HG03045 (cell line): ENCODE results near the gene NCS1.

Source experiments
- ATAC-seq: cut with Tn5 transposase; IDR thresholded peaks from one replicate; pipeline ENCODE4 v1.9.1; 2021; ENCODE audit warnings: mild to moderate bottlenecking, moderate library complexity; ENCODE audit not compliant: unreplicated experiment

The NCS1 gene

DNA sequence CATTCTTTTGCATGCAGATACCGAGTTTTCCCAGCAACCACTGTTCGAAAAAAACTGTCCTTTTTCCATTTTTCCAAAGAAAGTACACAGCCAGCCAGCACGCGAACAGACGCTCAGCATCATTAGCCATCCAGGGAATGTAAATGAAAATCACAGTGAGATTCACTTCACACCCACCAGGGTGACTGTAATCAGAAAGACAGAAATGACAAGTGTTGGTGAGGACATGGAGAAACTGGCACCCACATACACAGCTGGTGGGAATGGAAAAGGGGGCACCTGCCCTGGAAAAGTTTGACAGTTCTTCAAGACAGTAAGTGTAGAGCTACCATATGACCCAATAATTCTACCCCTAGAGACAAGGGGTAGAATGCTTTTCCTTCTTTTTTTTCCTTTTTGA lies 25.0 kb upstream of the NCS1 start:
- no peak for ATAC-seq

- no peak for ATAC-seq
Measured at GRCh38 chr9:130147910-130148309, 24.3 kb upstream of the NCS1 start.

DNA sequence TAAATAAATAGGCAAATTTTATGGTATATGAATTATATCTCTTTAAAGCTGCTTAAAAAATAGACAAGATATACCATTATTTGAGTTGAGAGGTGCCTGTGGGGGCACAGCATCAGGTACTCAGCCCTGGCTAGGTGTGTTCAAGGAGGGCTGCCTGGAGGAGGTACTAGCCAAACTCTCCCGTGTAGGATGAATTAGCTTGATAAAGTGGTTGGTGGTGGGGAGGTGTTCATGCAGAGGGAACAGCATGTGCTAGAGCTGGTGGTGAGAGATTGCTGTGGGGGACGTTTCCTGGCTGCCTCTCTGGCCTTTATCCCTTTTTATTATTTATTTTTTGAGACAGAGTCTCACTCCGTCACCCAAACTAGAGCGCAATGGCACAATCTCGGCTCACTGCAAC lies 23.2 kb upstream of the NCS1 start:
- no peak for ATAC-seq

DNA sequence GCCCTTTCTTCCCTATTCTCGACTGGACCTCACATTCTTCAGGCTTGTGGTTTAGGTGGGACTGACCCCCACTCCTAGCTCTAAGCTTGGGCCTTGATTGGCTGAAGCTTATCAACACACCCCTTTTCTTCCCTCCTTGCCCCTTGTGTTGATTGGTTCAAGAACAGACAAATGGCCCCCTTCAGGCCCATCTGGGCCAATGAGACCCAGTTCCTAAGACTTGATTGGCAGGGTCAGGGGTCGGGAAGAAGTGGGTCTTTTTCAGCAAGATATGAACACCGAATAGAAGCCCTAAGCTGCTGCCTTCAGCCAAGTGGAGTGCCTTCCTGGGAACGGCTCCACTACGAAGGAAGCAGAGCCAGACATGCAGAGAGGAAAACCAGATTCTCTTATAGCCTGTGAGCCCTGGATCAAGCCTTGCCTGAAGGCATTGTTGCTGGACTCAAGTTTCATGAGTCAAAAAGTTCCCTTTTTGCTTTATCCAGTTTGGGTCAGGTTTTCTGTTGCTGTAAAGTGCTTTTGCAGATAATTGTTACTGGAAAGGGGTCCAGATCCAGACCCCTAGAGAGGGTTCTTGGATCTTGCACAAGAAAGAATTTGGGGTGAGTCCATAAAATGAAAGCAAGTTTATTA lies 22.4 kb upstream of the NCS1 start:
- ATAC-seq, result no peak

GRCh38 chr9:130150779-130151382 lies 21.3 kb upstream of the NCS1 start:
- ATAC-seq, result no peak

DNA sequence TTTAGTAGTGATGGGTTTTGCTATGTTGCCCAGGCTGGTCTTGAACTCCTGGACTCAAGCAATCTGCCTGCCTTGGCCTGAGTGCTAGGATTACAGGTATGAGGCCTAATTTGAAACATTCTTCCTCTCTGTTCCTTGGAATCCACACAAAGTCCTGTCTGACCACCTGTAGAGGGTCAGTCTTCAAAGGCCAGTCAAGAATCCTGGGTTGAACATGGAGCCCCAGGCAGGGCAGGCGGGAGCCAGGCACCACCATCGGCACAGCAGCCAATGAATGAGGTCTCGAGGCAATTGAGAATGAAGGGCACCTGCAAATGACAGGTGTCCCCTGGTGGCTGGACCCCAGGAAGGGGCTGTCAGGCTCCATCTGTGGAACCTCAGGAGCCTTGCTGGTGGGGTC lies 17.4 kb upstream of the NCS1 start:
- ATAC-seq, result no peak

GRCh38 chr9:130155647-130156046 lies 16.6 kb upstream of the NCS1 start:
- no peak for ATAC-seq

DNA sequence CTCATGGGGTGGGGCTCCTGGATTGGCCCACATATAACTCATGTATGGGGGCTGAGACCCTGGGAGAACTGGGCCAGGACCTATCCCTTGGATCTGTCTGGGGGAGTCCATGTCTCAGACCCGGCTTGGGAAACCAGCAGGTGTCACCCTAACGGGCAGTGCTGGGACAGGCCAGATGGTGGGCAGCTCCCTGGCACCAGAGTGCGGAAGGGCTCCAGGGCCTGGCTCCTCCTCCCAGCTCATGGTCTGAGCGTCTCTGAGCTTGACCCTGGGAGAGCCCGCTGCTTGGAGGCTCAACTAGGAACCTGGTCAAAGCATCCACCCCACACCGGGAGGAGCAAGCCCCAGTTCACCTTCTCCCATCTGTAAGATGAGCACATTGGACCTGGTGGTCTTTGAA lies 15.5 kb upstream of the NCS1 start:
- ATAC-seq, result no peak

- ATAC-seq, result no peak
Measured at GRCh38 chr9:130157079-130157478, 15.1 kb upstream of the NCS1 start.

GRCh38 chr9:130158001-130158400 lies 14.2 kb upstream of the NCS1 start:
- ATAC-seq, result no peak

DNA sequence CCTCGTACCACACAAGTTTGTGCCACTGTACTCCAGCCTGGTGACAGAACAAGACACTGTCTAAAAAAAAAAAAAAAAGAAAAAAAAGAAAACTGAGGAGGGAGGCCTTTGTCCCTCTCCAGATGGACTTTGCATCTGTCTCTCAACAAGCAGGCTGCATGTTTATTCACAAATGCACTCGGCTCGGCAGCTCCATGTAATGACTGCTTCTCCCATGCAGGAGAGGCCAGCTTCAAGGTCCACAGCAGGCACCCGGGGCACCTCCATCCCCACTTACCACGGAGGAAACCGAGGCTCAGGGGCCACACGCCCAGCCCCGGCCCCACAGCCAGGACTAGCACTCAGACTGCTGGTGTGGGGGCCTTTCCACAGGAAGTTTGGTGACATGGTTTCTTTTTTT lies 13.1 kb upstream of the NCS1 start:
- ATAC-seq, result no peak

DNA sequence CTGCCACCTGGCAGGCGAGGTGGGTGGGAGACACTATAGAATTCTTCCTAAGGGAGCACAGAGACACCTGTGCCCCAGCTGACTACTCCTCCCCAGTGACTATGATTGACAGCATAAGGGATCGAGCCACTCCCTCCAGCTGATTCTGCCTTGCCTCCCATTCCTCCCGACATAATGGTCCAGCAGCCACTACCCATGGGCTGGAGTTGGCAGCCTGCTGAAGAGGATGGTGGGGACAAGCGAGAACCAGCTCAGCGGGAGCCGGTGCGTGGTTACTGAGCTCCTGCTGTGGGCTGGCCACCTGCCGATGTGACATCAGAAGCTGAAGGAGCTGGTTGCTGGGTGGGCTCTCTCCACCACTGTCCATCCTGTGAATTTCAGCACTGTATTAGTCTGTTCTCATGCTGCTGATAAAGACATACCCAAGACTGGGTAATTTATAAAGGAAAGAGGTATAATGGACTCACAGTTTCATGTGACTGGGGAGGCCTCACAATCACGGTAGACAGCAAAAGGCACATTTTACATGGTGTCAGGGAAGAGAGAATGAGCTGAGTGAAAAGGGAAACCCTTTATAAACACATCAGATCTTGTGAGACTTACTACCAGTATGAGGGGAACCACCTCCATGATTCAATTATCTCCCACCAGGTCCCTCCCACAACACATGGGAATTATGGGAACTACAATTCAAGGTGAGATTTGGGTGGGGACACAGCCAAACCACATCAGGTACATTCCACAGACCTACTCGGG lies 12.1 kb upstream of the NCS1 start:
- ATAC-seq, result no peak

- no peak for ATAC-seq
Measured at GRCh38 chr9:130160862-130161470, 11.2 kb upstream of the NCS1 start.

- no peak for ATAC-seq
Measured at GRCh38 chr9:130165579-130165978, 6.6 kb upstream of the NCS1 start.

GRCh38 chr9:130166399-130166798 lies 5.8 kb upstream of the NCS1 start:
- ATAC-seq, result no peak

- no peak for ATAC-seq
Measured at GRCh38 chr9:130167927-130168326, 4.3 kb upstream of the NCS1 start.

DNA sequence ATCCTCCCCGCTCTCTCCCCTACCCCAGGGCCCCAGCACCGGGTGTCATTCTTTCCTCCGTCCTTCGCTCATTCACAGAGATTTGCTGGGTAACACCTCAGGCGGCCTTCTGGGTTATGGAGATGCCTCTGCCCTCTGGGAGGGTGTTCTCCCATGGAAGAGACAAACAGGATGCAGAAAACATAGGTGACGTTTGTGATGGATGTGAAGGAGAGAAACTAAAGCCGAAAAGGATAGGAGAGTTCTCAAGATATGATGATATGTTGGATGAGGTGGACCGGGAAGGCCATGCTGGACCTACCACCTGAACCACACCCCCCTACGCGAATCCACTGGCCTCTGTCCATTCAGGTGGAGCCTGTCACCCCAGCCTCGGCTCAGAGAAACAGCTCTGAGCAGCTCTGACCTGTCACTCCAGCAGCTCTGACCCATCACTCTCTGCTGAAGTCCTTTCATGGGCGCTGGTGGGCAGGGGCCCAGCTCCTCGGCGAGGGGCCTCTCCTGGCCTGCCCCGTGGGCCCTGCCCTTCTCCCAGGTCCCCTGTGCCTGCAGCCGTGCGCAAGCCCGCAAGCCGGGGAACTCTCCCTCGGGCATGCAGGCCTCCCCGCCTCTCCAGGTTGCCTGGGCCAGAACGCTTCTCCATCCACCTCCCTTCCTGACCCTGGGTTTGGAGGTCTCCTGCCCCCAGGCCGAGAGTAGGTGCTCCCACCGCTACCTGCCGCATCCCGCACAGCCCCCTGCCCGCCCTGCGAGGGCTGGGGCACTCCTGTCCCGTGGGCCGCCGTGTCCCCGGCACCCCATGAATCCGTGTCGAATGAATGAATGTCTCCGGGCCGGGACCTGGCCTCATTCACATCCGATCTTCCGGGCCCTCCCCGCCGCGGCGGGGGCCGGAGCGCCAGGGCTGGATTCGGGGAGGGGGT lies 717 bp upstream of the NCS1 start:
- no peak for ATAC-seq

- ATAC-seq, result no peak
Measured at GRCh38 chr9:130172858-130173665, 858 bp downstream of the NCS1 start.

DNA sequence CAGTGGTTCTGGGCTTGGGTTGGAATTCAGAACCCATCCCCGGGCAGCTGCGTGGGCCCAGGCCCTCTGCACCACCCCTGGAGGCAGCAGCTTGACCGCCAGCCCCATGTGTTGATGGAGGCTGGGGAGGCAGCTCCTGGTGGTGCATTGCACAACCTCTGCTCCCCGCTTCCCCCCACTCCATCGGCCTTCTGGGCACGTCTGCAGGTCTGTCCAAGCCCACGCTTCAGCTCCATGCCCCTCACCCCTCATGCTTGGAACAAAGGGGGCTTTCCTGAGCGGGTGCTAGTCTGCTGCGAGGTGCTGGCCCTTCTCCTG lies 1.4 kb downstream of the NCS1 start:
- ATAC-seq, result no peak

- no peak for ATAC-seq
Measured at GRCh38 chr9:130174025-130174424, 1.8 kb downstream of the NCS1 start.
